K562 (cell line): ENCODE data around the gene TSPAN32. TPM values are rescaled to one million over a fixed set of nuclear protein-coding genes. Genes with fewer than 3 reads are reported as not detected.

Experiments
- ATAC-seq: fragments of 200-7000 bp; cut with Tn5 transposase; 3 replicates; pipeline ENCODE4 v1.9.1; 2020; ENCODE audit warnings: moderate library complexity
- BruUV-seq: library from RNA; stranded (reverse); fragments of 400-500 nt; replicated peaks from 2 replicates; lab custom pipeline; 2021; lab: Mats Ljungman, UMichigan
- CTCF ChIA-PET: fragments of 300-600 bp; formaldehyde crosslinking; extraction: SDS; loops from one replicate; lab custom pipeline; 2021; ENCODE audit warnings: low intra/inter-chr PET ratio; lab: Yijun Ruan, JAX
- POLR2A ChIA-PET: fragments of 300-600, 350-650 bp; sonication (Branson Sonifier 250); formaldehyde crosslinking; extraction: SDS; loops from one replicate; lab custom pipeline; 2021; ENCODE audit warnings: antibody characterized with exemption, inconsistent platforms; lab: Yijun Ruan, JAX
- DNase-seq, 4 experiments: peaks; one replicate each; pipeline versions ENCODE4 v3.0.0 to v3.0.0-alpha.2; 2011 to 2018; ENCODE audit warnings: low spot score in 3 of 4, mixed read lengths in 3 of 4; ENCODE audit errors: extremely low read depth in 1 of 4
- FAIRE-seq: peaks from 2 replicates; lab custom pipeline; 2011; peaks lifted over from hg19 to GRCh38; lab: Jason Lieb, UNC
- H2AFZ ChIP-seq: 2 replicates; pipeline ENCODE4 v1.6.0; 2011; ENCODE audit warnings: low read depth, low read length, control low read depth, inconsistent platforms
- H3K27ac ChIP-seq: fragments of 200-600 bp; 3 replicates; pipeline ENCODE4 v1.8.0; 2011; ENCODE audit warnings: low read depth, mild to moderate bottlenecking, control low read depth, inconsistent platforms, low read length, moderate library complexity, mixed read lengths; ENCODE audit errors: extremely low read depth
- H3K27me3 ChIP-seq, 2 experiments: fragments of 300-600 bp in 1 of 2; 2 replicates in 1 of 2; 3 replicates in 1 of 2; pipeline versions ENCODE4 v1.6.0 to v1.8.0; 2011; ENCODE audit warnings: inconsistent platforms in 2 of 2, low read length in 2 of 2, mild to moderate bottlenecking in 1 of 2, mixed read lengths in 1 of 2, moderate library complexity in 1 of 2; ENCODE audit not compliant: control insufficient read depth in 2 of 2, insufficient read depth in 2 of 2
- H3K36me3 ChIP-seq: fragments of 300-600 bp; 3 replicates; pipeline ENCODE4 v1.8.0; 2011; ENCODE audit warnings: mild to moderate bottlenecking, low read length, inconsistent platforms; ENCODE audit not compliant: control insufficient read depth, insufficient read depth
- H3K4me1 ChIP-seq, 2 experiments: fragments of 200-600 bp in 1 of 2; replicated peaks in 1 of 2; 2 replicates in 1 of 2; 3 replicates in 1 of 2; pipeline versions ENCODE4 v1.5.1 to v1.8.0; 2011; ENCODE audit warnings: inconsistent platforms in 2 of 2, low read length in 2 of 2, mild to moderate bottlenecking in 1 of 2, mixed read lengths in 1 of 2, moderate library complexity in 1 of 2; ENCODE audit not compliant: control insufficient read depth in 2 of 2, insufficient read depth in 2 of 2
- H3K4me2 ChIP-seq: 2 replicates; pipeline ENCODE4 v1.6.1; 2011; ENCODE audit warnings: low read length, control low read depth, inconsistent platforms, mixed read lengths; ENCODE audit not compliant: insufficient read depth
- H3K4me3 ChIP-seq: fragments of 200-600 bp; sonication (generic), shearing (Covaris generic); 2 replicates; pipeline ENCODE4 v1.5.1; 2016; ENCODE audit warnings: control low read depth, inconsistent platforms
- H3K79me2 ChIP-seq: fragments of 200-600 bp; 3 replicates; pipeline ENCODE4 v1.8.0; 2011; ENCODE audit warnings: low read length, inconsistent platforms; ENCODE audit not compliant: control insufficient read depth, insufficient read depth
- H3K9ac ChIP-seq, 2 experiments: 2 replicates each; pipeline versions ENCODE4 v1.6.0 to v1.6.1; 2011; ENCODE audit warnings: low read depth in 2 of 2, low read length in 2 of 2, control low read depth in 1 of 2, inconsistent platforms in 1 of 2, mild to moderate bottlenecking in 1 of 2, mixed read lengths in 1 of 2; ENCODE audit not compliant: insufficient read depth in 1 of 2
- H3K9me1 ChIP-seq: one replicate; pipeline ENCODE4 v1.6.0; 2011; ENCODE audit warnings: inconsistent platforms, mild to moderate bottlenecking, low read length, moderate library complexity; ENCODE audit not compliant: control insufficient read depth, insufficient read depth
- H3K9me3 ChIP-seq: replicated peaks from 2 replicates; pipeline ENCODE4 v1.5.1; 2011; ENCODE audit warnings: low read depth, low read length, inconsistent platforms; ENCODE audit not compliant: control insufficient read depth, insufficient read depth
- H4K20me1 ChIP-seq: replicated peaks from 2 replicates; pipeline ENCODE4 v1.6.1; 2011; ENCODE audit warnings: low read length, inconsistent platforms, mixed read lengths; ENCODE audit not compliant: control insufficient read depth, insufficient read depth
- CBX5 ChIP-seq: IDR thresholded peaks from 2 replicates; pipeline ENCODE4 v1.6.1; 2014; ENCODE audit warnings: low read depth, borderline replicate concordance
- CCNT2 ChIP-seq: IDR thresholded peaks from 2 replicates; pipeline ENCODE4 v1.6.1; 2011; ENCODE audit warnings: borderline replicate concordance, low read depth, mild to moderate bottlenecking, moderate library complexity, mixed read lengths, low read length; ENCODE audit not compliant: insufficient read length; ENCODE audit errors: extremely low read depth
- FOXJ3 ChIP-seq: sonication (generic); formaldehyde crosslinking; IDR thresholded peaks from 2 replicates; pipeline ENCODE4 v1.4.0; 2020; ENCODE audit warnings: mild to moderate bottlenecking, missing genetic modification reagents
- FOXP4 ChIP-seq: sonication (generic); formaldehyde crosslinking; IDR thresholded peaks from 2 replicates; pipeline ENCODE4 v1.8.0; 2022; ENCODE audit warnings: mild to moderate bottlenecking, missing genetic modification reagents, borderline replicate concordance
- PTTG1 ChIP-seq: fragments of 450-650 bp; IDR thresholded peaks from 2 replicates; pipeline ENCODE4 v1.6.1; 2016; ENCODE audit warnings: low read depth, mild to moderate bottlenecking, missing genetic modification characterization, missing compliant biosample characterization
- PURB ChIP-seq: sonication (generic); formaldehyde crosslinking; IDR thresholded peaks from 2 replicates; pipeline ENCODE4 v1.9.0; 2021; ENCODE audit warnings: low read depth, mild to moderate bottlenecking, missing genetic modification reagents
- RBM15 ChIP-seq: fragments of 200-400 bp; formaldehyde crosslinking; IDR thresholded peaks from 2 replicates; pipeline ENCODE4 v1.6.1; 2018; ENCODE audit warnings: mild to moderate bottlenecking, low read length, moderate library complexity; ENCODE audit not compliant: insufficient read depth
- SMAD3 ChIP-seq: fragments of 450-650 bp; formaldehyde crosslinking; conservative IDR thresholded peaks from 2 replicates; pipeline ENCODE4 v1.4.0; 2020; ENCODE audit warnings: mild to moderate bottlenecking
- SPI1 ChIP-seq: IDR thresholded peaks from 2 replicates; pipeline ENCODE4 v1.6.1; 2011; ENCODE audit warnings: low read depth, low read length, control low read depth, borderline replicate concordance
- TOE1 ChIP-seq, 2 experiments: fragments of 450-650 bp in 1 of 2; sonication (generic) in 1 of 2; formaldehyde crosslinking in 1 of 2; IDR thresholded peaks; 2 replicates each; pipeline versions ENCODE4 v1.7.1 to v1.8.0; 2016 to 2022; ENCODE audit warnings: borderline replicate concordance in 2 of 2, mild to moderate bottlenecking in 2 of 2, antibody characterized with exemption in 1 of 2, inconsistent platforms in 1 of 2, low read depth in 1 of 2, missing genetic modification reagents in 1 of 2, moderate library complexity in 1 of 2
- ZNF133 ChIP-seq: fragments of 250-450 bp; sonication (Bioruptor Pico); IDR thresholded peaks from 2 replicates; pipeline ENCODE4 v1.4.0; 2020; ENCODE audit warnings: mild to moderate bottlenecking
- ZNF324 ChIP-seq: fragments of 250-450 bp; sonication (Bioruptor Pico); IDR thresholded peaks from 2 replicates; pipeline ENCODE4 v1.4.0; 2020; ENCODE audit warnings: mild to moderate bottlenecking
- ZSCAN29 ChIP-seq: fragments of 450-650 bp; IDR thresholded peaks from 2 replicates; pipeline ENCODE4 v1.6.1; 2017
- WGBS: fragments of 100-300 bp; shearing (Covaris generic); methylation state at CpG from one replicate; pipeline ENCODE4 v1.1.6; 2016; ENCODE audit warnings: low coverage, mixed read lengths; ENCODE audit not compliant: insufficient coverage; ENCODE audit errors: missing lambda C conversion rate; 5-methylcytosine and 5-hydroxymethylcytosine counted together
- in situ Hi-C: fragments of 300-500 bp; cut with MboI; formaldehyde crosslinking; loops from 4 replicates; pipeline ENCODE4 v1.15.0; 2018; ENCODE audit warnings: inconsistent platforms, mixed read lengths
- intact Hi-C: fragments of 100-400 bp; cut with micrococcal nuclease; formaldehyde crosslinking; loops from 2 replicates; pipeline ENCODE4 v1.14.2; 2022
- polyA plus RNA-seq, 8 experiments: library from polyadenylated mRNA; depleted of rRNA in 4 of 8; stranded (reverse) in 5 of 8; unstranded in 3 of 8; fragments of >200 nt; fragmentation: Nextera tagmentation in 2 of 8; fragmentation: Illumina TruSeq in 1 of 8; extraction: Ambion mirVana in 2 of 8; extraction: Trizol in 1 of 8; gene quantifications; 2 replicates each; pipeline versions ENCODE4 v1.2.1 to v1.2.3, GENCODE V29; 2011 to 2014; ENCODE audit warnings: inconsistent platforms in 1 of 8, missing spikeins in 1 of 8
- total RNA-seq, 7 experiments: library from RNA; depleted of rRNA in 6 of 7; stranded (reverse); fragments of >200 nt in 6 of 7; fragmentation: Illumina TruSeq in 2 of 7; extraction: Trizol in 2 of 7; gene quantifications; 2 replicates each; pipeline versions ENCODE4 v1.2.1 to v1.2.3, GENCODE V29; 2011 to 2021; ENCODE audit warnings: low replicate concordance in 1 of 7

The TSPAN32 gene
- total and polyA plus RNA-seq, 9 of the 15 experiments (the other 6 are each of a cell fraction or from before 2014, with no cell fraction given): 0.21 to 7.3 (median 2.6) TPM

GRCh38 chr11:2265396-2265795 is 36.4 kb upstream of the TSPAN32 start:
- H3K27ac ChIP-seq: no peak overlapping the region
- CTCF ChIA-PET: no interaction called here

GRCh38 chr11:2265854-2266585 is 35.8 kb upstream of the TSPAN32 start:
- DNase-seq (peak in 1 of 4 experiments; percentile 7), ATAC-seq (no peak), FAIRE-seq (no peak)
- POLR2A ChIA-PET: no interaction called here
- H3K4me3 ChIP-seq: no peak overlapping the region
- in situ Hi-C loops (no loop called here), intact Hi-C loops (no loop called here)
- H3K79me2 ChIP-seq: no peaks in the 10 kb centered on the region
- WGBS: 19% methylated on average over 21 of the region's 24 CpGs
- H3K4me2 ChIP-seq: no peak overlapping the region; the same call in 1 of the 2 replicates
- peaks cover 8 to 60% of the 10 kb centered on the region in 2 experiments; a peak in 4 of 5 replicates for H3K4me1 ChIP-seq
- peaks cover 7 to 83% of the 10 kb centered on the region in 2 experiments; a peak in 3 of 5 replicates for H3K27me3 ChIP-seq
- H3K9me1 ChIP-seq: no peaks in the 10 kb centered on the region
- no peak overlapping the region for H2AFZ ChIP-seq
- H4K20me1 ChIP-seq: 0 out of 2 replicates have a peak, but pooled peaks cover 6% of the 10 kb centered on the region
- no peak for TF ChIP-seq FOXP4
- no peak for TF ChIP-seq PURB (CRISPR knock-in tag)
- no peak for TF ChIP-seq CBX5
- no peak for TF ChIP-seq TOE1 (IDR thresholded peaks at IDR 0.05; ENCODE audit: borderline replicate concordance)
- no peak for TF ChIP-seq TOE1 (CRISPR knock-in tag; IDR thresholded peaks at IDR 0.05; ENCODE audit: borderline replicate concordance, low read depth)
- TF ChIP-seq CCNT2: no peak
- no peak for TF ChIP-seq ZNF133 (CRISPR knock-in tag)
- TF ChIP-seq FOXJ3 (CRISPR knock-in tag): no peak
- no peak for TF ChIP-seq ZNF324 (CRISPR knock-in tag)
- TF ChIP-seq RBM15: no peak
- CTCF ChIA-PET: no interaction called here
- no peaks in the 10 kb centered on the region for H3K36me3 ChIP-seq
- no TSS peak for BruUV-seq
- no peaks in the 10 kb centered on the region for H3K9me3 ChIP-seq
- no peak overlapping the region for H3K27ac ChIP-seq
- H3K9ac ChIP-seq: peak overlapping the region in 1 of 2 experiments; percentile 45; a peak in 1 of 4 replicates

More at GRCh38 chr11:2265396-2265795, 36.4 kb upstream of the TSPAN32 start:
- Histone ChIP-seq H4K20me1 (0 out of 2 replicates have a peak, but pooled peaks cover 6% of the 10 kb centered on the region), H3K9me1 (no peaks in the 10 kb centered on the region), H3K4me2 (no peak overlapping the region; the same call in 1 of the 2 replicates), H3K4me1 (peaks cover 8 to 60% of the 10 kb centered on the region in 2 experiments; a peak in 4 of 5 replicates), H3K79me2 (no peaks in the 10 kb centered on the region), H3K9ac (no peak overlapping the region), H2AFZ (no peak overlapping the region), H3K27me3 (peaks cover 9 to 84% of the 10 kb centered on the region in 2 experiments; a peak in 3 of 5 replicates), H3K36me3 (no peaks in the 10 kb centered on the region), H3K4me3 (no peak overlapping the region), H3K9me3 (no peaks in the 10 kb centered on the region)
- no TSS peak for BruUV-seq
- in situ Hi-C loops: no loop called here
- FAIRE-seq (no peak), ATAC-seq (no peak), DNase-seq (peak in 1 of 4 experiments; percentile 5)
- 0% methylated on average over 2 of the region's 2 CpGs for WGBS
- POLR2A ChIA-PET: no interaction called here
- intact Hi-C loops: no loop called here
- TF ChIP-seq SPI1 (peak; percentile 39; the same call in 1 of the 2 replicates), SMAD3 (CRISPR knock-in tag) (no peak), PTTG1 (tag) (no peak), ZSCAN29 (no peak)
